K562 (cell line): Measurements from ENCODE around the gene MECP2. TPM values are rescaled to one million over a fixed set of nuclear protein-coding genes. Genes with fewer than 3 reads are reported as not detected.

Experiments used
- ATAC-seq: fragments of 200-7000 bp; cut with Tn5 transposase; 3 replicates; pipeline ENCODE4 v1.9.1; 2020; ENCODE audit warnings: moderate library complexity
- BruUV-seq: library from RNA; stranded (reverse); fragments of 400-500 nt; replicated peaks from 2 replicates; lab custom pipeline; 2021; lab: Mats Ljungman, UMichigan
- CTCF ChIA-PET: fragments of 300-600 bp; formaldehyde crosslinking; extraction: SDS; loops from one replicate; lab custom pipeline; 2021; ENCODE audit warnings: low intra/inter-chr PET ratio; lab: Yijun Ruan, JAX
- POLR2A ChIA-PET: fragments of 300-600, 350-650 bp; sonication (Branson Sonifier 250); formaldehyde crosslinking; extraction: SDS; loops from one replicate; lab custom pipeline; 2021; ENCODE audit warnings: antibody characterized with exemption, inconsistent platforms; lab: Yijun Ruan, JAX
- DNase-seq, 4 experiments: peaks; one replicate each; pipeline versions ENCODE4 v3.0.0 to v3.0.0-alpha.2; 2011 to 2018; ENCODE audit warnings: low spot score in 3 of 4, mixed read lengths in 3 of 4; ENCODE audit errors: extremely low read depth in 1 of 4
- FAIRE-seq: peaks from 2 replicates; lab custom pipeline; 2011; peaks lifted over from hg19 to GRCh38; lab: Jason Lieb, UNC
- H2AFZ ChIP-seq: 2 replicates; pipeline ENCODE4 v1.6.0; 2011; ENCODE audit warnings: low read depth, low read length, control low read depth, inconsistent platforms
- H3K27ac ChIP-seq: fragments of 200-600 bp; 3 replicates; pipeline ENCODE4 v1.8.0; 2011; ENCODE audit warnings: low read depth, mild to moderate bottlenecking, control low read depth, inconsistent platforms, low read length, moderate library complexity, mixed read lengths; ENCODE audit errors: extremely low read depth
- H3K27me3 ChIP-seq, 2 experiments: fragments of 300-600 bp in 1 of 2; 2 replicates in 1 of 2; 3 replicates in 1 of 2; pipeline versions ENCODE4 v1.6.0 to v1.8.0; 2011; ENCODE audit warnings: inconsistent platforms in 2 of 2, low read length in 2 of 2, mild to moderate bottlenecking in 1 of 2, mixed read lengths in 1 of 2, moderate library complexity in 1 of 2; ENCODE audit not compliant: control insufficient read depth in 2 of 2, insufficient read depth in 2 of 2
- H3K36me3 ChIP-seq: fragments of 300-600 bp; 3 replicates; pipeline ENCODE4 v1.8.0; 2011; ENCODE audit warnings: mild to moderate bottlenecking, low read length, inconsistent platforms; ENCODE audit not compliant: control insufficient read depth, insufficient read depth
- H3K4me1 ChIP-seq, 2 experiments: fragments of 200-600 bp in 1 of 2; replicated peaks in 1 of 2; 2 replicates in 1 of 2; 3 replicates in 1 of 2; pipeline versions ENCODE4 v1.5.1 to v1.8.0; 2011; ENCODE audit warnings: inconsistent platforms in 2 of 2, low read length in 2 of 2, mild to moderate bottlenecking in 1 of 2, mixed read lengths in 1 of 2, moderate library complexity in 1 of 2; ENCODE audit not compliant: control insufficient read depth in 2 of 2, insufficient read depth in 2 of 2
- H3K4me2 ChIP-seq: 2 replicates; pipeline ENCODE4 v1.6.1; 2011; ENCODE audit warnings: low read length, control low read depth, inconsistent platforms, mixed read lengths; ENCODE audit not compliant: insufficient read depth
- H3K4me3 ChIP-seq: fragments of 200-600 bp; sonication (generic), shearing (Covaris generic); 2 replicates; pipeline ENCODE4 v1.5.1; 2016; ENCODE audit warnings: control low read depth, inconsistent platforms
- H3K79me2 ChIP-seq: fragments of 200-600 bp; 3 replicates; pipeline ENCODE4 v1.8.0; 2011; ENCODE audit warnings: low read length, inconsistent platforms; ENCODE audit not compliant: control insufficient read depth, insufficient read depth
- H3K9ac ChIP-seq, 2 experiments: 2 replicates each; pipeline versions ENCODE4 v1.6.0 to v1.6.1; 2011; ENCODE audit warnings: low read depth in 2 of 2, low read length in 2 of 2, control low read depth in 1 of 2, inconsistent platforms in 1 of 2, mild to moderate bottlenecking in 1 of 2, mixed read lengths in 1 of 2; ENCODE audit not compliant: insufficient read depth in 1 of 2
- H3K9me1 ChIP-seq: one replicate; pipeline ENCODE4 v1.6.0; 2011; ENCODE audit warnings: inconsistent platforms, mild to moderate bottlenecking, low read length, moderate library complexity; ENCODE audit not compliant: control insufficient read depth, insufficient read depth
- H3K9me3 ChIP-seq: replicated peaks from 2 replicates; pipeline ENCODE4 v1.5.1; 2011; ENCODE audit warnings: low read depth, low read length, inconsistent platforms; ENCODE audit not compliant: control insufficient read depth, insufficient read depth
- H4K20me1 ChIP-seq: replicated peaks from 2 replicates; pipeline ENCODE4 v1.6.1; 2011; ENCODE audit warnings: low read length, inconsistent platforms, mixed read lengths; ENCODE audit not compliant: control insufficient read depth, insufficient read depth
- GTF2F1 ChIP-seq: IDR thresholded peaks from 2 replicates; pipeline ENCODE4 v1.6.1; 2011; ENCODE audit warnings: low read depth, low read length, improper control_type of control experiment
- HDGF ChIP-seq: fragments of 450-650 bp; IDR thresholded peaks from 2 replicates; pipeline ENCODE4 v1.6.1; 2016
- MAX ChIP-seq: sonication (generic); formaldehyde crosslinking; IDR thresholded peaks from 2 replicates; pipeline ENCODE4 v1.9.0; 2022; ENCODE audit warnings: mild to moderate bottlenecking, missing genetic modification reagents
- SMC3 ChIP-seq: conservative IDR thresholded peaks from 2 replicates; pipeline ENCODE4 v1.6.1; 2011; ENCODE audit warnings: low read depth, low read length, improper control_type of control experiment; ENCODE audit not compliant: insufficient read depth
- TCFL5 ChIP-seq: fragments of 250-450 bp; sonication (Bioruptor Pico); conservative IDR thresholded peaks from 2 replicates; pipeline ENCODE4 v1.6.1; 2021; ENCODE audit warnings: mild to moderate bottlenecking, moderate library complexity, matching md5 sums
- ZC3H8 ChIP-seq: fragments of 450-650 bp; IDR thresholded peaks from 2 replicates; pipeline ENCODE4 v1.6.1; 2017
- WGBS: fragments of 100-300 bp; shearing (Covaris generic); methylation state at CpG from one replicate; pipeline ENCODE4 v1.1.6; 2016; ENCODE audit warnings: low coverage, mixed read lengths; ENCODE audit not compliant: insufficient coverage; ENCODE audit errors: missing lambda C conversion rate; 5-methylcytosine and 5-hydroxymethylcytosine counted together
- in situ Hi-C: fragments of 300-500 bp; cut with MboI; formaldehyde crosslinking; loops from 4 replicates; pipeline ENCODE4 v1.15.0; 2018; ENCODE audit warnings: inconsistent platforms, mixed read lengths
- intact Hi-C: fragments of 100-400 bp; cut with micrococcal nuclease; formaldehyde crosslinking; loops from 2 replicates; pipeline ENCODE4 v1.14.2; 2022
- polyA plus RNA-seq, 8 experiments: library from polyadenylated mRNA; depleted of rRNA in 4 of 8; stranded (reverse) in 5 of 8; unstranded in 3 of 8; fragments of >200 nt; fragmentation: Nextera tagmentation in 2 of 8; fragmentation: Illumina TruSeq in 1 of 8; extraction: Ambion mirVana in 2 of 8; extraction: Trizol in 1 of 8; gene quantifications; 2 replicates each; pipeline versions ENCODE4 v1.2.1 to v1.2.3, GENCODE V29; 2011 to 2014; ENCODE audit warnings: inconsistent platforms in 1 of 8, missing spikeins in 1 of 8
- total RNA-seq, 7 experiments: library from RNA; depleted of rRNA in 6 of 7; stranded (reverse); fragments of >200 nt in 6 of 7; fragmentation: Illumina TruSeq in 2 of 7; extraction: Trizol in 2 of 7; gene quantifications; 2 replicates each; pipeline versions ENCODE4 v1.2.1 to v1.2.3, GENCODE V29; 2011 to 2021; ENCODE audit warnings: low replicate concordance in 1 of 7
- TF ChIP-seq, protein P1 (sequence below): fragments of 450-650 bp; IDR thresholded peaks from 2 replicates; pipeline ENCODE4 v1.6.1; 2016; ENCODE audit warnings: mild to moderate bottlenecking, moderate library complexity

Gene MECP2
- total and polyA plus RNA-seq, 9 of the 15 experiments (the other 6 are each of a cell fraction or from before 2014, with no cell fraction given) = 2.1 to 50.9 (median 30.5) TPM

DNA sequence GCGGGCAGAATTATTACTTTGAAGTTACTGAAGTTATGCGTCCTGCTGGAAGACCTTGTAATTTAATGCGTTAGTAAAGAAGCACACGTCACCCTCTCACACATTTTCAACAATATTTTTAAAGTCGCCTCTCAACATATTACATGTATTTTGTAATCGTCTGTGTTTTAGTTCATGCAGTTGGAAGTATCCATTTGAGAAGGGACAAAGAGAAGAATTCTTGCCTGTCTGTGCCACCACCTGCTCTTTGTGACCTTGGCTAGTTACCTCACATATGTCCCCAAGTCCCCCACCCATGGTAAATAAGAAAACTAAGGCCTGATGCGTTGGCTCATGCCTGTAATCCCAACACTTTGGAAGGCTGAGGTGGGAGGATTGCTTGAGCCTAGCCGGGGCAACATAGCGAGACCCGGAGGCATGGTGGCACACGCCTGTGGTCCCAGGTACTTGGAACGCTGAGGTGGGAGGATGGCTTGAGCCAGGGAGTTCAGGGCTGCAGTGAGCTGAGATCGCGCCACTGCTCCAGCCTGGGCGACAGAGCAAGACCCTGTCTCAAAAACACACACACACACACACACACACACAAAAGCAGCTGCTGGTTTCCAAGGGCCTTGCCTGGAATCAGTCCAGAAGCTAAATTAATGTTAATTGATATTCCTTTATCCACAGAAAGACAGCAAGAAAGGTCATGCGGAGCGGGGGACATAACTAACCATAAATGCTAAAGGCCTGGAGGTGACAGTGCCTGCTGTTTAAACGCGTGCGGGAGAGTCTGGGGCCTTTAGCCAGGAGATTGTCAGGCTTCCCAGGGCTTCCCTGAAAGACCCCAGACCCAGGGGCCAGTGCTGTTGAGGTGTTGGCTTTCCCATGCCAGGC lies 124.2 kb downstream of the MECP2 start:
- in situ Hi-C loops (no loop called here), intact Hi-C loops (no loop called here)
- CTCF ChIA-PET = no interaction called here
- ATAC-seq (no peak), DNase-seq (peak in 1 of 4 experiments; percentile 27), FAIRE-seq (peak; percentile 46)
- POLR2A ChIA-PET = interaction anchor here (0.5 to 3.4 kb wide), 13 partner anchors 8 to 271 kb away, joined by 3 to 16 read pairs (median 3); partner anchors contain the start of genes IDH3G and SSR4
- Histone ChIP-seq H4K20me1 (peaks cover 15% of the 10 kb centered on the region), H2AFZ (peak overlapping the region; percentile 43), H3K36me3 (peaks cover 15% of the 10 kb centered on the region; the same call in 2 of the 3 replicates), H3K9ac (peak overlapping the region; percentile 99 to 100), H3K27ac (peak overlapping the region; percentile 100), H3K27me3 (no peaks in the 10 kb centered on the region), H3K9me3 (no peaks in the 10 kb centered on the region), H3K4me3 (peak overlapping the region; percentile 84), H3K4me1 (peaks cover 18 to 42% of the 10 kb centered on the region in 2 experiments), H3K4me2 (peak overlapping the region; percentile 91), H3K9me1 (no peaks in the 10 kb centered on the region), H3K79me2 (peaks cover 52% of the 10 kb centered on the region)
- 12% methylated on average over 20 of the region's 20 CpGs for WGBS
- TSS peak; percentile 89 for BruUV-seq
- TF ChIP-seq HDGF = peak; percentile 80; the same call in 1 of the 2 replicates
- TF ChIP-seq SMC3 = no peak
- TF ChIP-seq, protein P1, sequence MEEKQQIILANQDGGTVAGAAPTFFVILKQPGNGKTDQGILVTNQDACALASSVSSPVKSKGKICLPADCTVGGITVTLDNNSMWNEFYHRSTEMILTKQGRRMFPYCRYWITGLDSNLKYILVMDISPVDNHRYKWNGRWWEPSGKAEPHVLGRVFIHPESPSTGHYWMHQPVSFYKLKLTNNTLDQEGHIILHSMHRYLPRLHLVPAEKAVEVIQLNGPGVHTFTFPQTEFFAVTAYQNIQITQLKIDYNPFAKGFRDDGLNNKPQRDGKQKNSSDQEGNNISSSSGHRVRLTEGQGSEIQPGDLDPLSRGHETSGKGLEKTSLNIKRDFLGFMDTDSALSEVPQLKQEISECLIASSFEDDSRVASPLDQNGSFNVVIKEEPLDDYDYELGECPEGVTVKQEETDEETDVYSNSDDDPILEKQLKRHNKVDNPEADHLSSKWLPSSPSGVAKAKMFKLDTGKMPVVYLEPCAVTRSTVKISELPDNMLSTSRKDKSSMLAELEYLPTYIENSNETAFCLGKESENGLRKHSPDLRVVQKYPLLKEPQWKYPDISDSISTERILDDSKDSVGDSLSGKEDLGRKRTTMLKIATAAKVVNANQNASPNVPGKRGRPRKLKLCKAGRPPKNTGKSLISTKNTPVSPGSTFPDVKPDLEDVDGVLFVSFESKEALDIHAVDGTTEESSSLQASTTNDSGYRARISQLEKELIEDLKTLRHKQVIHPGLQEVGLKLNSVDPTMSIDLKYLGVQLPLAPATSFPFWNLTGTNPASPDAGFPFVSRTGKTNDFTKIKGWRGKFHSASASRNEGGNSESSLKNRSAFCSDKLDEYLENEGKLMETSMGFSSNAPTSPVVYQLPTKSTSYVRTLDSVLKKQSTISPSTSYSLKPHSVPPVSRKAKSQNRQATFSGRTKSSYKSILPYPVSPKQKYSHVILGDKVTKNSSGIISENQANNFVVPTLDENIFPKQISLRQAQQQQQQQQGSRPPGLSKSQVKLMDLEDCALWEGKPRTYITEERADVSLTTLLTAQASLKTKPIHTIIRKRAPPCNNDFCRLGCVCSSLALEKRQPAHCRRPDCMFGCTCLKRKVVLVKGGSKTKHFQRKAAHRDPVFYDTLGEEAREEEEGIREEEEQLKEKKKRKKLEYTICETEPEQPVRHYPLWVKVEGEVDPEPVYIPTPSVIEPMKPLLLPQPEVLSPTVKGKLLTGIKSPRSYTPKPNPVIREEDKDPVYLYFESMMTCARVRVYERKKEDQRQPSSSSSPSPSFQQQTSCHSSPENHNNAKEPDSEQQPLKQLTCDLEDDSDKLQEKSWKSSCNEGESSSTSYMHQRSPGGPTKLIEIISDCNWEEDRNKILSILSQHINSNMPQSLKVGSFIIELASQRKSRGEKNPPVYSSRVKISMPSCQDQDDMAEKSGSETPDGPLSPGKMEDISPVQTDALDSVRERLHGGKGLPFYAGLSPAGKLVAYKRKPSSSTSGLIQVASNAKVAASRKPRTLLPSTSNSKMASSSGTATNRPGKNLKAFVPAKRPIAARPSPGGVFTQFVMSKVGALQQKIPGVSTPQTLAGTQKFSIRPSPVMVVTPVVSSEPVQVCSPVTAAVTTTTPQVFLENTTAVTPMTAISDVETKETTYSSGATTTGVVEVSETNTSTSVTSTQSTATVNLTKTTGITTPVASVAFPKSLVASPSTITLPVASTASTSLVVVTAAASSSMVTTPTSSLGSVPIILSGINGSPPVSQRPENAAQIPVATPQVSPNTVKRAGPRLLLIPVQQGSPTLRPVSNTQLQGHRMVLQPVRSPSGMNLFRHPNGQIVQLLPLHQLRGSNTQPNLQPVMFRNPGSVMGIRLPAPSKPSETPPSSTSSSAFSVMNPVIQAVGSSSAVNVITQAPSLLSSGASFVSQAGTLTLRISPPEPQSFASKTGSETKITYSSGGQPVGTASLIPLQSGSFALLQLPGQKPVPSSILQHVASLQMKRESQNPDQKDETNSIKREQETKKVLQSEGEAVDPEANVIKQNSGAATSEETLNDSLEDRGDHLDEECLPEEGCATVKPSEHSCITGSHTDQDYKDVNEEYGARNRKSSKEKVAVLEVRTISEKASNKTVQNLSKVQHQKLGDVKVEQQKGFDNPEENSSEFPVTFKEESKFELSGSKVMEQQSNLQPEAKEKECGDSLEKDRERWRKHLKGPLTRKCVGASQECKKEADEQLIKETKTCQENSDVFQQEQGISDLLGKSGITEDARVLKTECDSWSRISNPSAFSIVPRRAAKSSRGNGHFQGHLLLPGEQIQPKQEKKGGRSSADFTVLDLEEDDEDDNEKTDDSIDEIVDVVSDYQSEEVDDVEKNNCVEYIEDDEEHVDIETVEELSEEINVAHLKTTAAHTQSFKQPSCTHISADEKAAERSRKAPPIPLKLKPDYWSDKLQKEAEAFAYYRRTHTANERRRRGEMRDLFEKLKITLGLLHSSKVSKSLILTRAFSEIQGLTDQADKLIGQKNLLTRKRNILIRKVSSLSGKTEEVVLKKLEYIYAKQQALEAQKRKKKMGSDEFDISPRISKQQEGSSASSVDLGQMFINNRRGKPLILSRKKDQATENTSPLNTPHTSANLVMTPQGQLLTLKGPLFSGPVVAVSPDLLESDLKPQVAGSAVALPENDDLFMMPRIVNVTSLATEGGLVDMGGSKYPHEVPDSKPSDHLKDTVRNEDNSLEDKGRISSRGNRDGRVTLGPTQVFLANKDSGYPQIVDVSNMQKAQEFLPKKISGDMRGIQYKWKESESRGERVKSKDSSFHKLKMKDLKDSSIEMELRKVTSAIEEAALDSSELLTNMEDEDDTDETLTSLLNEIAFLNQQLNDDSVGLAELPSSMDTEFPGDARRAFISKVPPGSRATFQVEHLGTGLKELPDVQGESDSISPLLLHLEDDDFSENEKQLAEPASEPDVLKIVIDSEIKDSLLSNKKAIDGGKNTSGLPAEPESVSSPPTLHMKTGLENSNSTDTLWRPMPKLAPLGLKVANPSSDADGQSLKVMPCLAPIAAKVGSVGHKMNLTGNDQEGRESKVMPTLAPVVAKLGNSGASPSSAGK = peak; percentile 17; the same call in 1 of the 2 replicates
- TF ChIP-seq ZC3H8 = no peak
- TF ChIP-seq GTF2F1 = no peak
- TF ChIP-seq TCFL5 (CRISPR knock-in tag) = no peak
- TF ChIP-seq MAX = peak; percentile 43
